NCI-H345 (cell line): ENCODE results near the gene KCNIP1.

Experiments
- DNase-seq: peaks from one replicate; lab custom pipeline; 2025; lab: John Stamatoyannopoulos, UW

The KCNIP1 gene

GRCh38 chr5:170508660-170509347, 5.0 kb downstream of the KCNIP1 start:
- DNase-seq: no peak

DNA sequence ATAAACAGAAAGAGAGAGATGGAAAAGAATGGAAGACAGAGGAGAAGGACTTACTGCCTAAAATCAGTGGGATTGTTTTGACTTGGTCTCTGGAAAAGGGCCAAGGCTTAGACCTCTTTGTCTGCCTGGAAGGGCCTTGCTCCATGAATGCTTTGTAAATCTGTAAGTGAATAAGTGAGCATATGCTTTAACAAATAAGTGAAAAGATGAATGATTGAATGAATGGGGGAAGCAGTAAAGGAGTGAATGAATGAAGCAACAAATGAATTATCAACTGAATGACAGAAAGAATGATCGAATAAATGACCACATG, 5.5 kb downstream of the KCNIP1 start:
- DNase-seq: peak; percentile 4

GRCh38 chr5:170510126-170510525, 6.3 kb downstream of the KCNIP1 start:
- no peak for DNase-seq

GRCh38 chr5:170510559-170510958, 6.7 kb downstream of the KCNIP1 start:
- DNase-seq: no peak

- DNase-seq: no peak
These were observed 7.9 kb downstream of the KCNIP1 start for GRCh38 chr5:170511551-170512258.

- DNase-seq: peak; percentile 41
These were observed 10.2 kb downstream of the KCNIP1 start for GRCh38 chr5:170513856-170514525.

DNA sequence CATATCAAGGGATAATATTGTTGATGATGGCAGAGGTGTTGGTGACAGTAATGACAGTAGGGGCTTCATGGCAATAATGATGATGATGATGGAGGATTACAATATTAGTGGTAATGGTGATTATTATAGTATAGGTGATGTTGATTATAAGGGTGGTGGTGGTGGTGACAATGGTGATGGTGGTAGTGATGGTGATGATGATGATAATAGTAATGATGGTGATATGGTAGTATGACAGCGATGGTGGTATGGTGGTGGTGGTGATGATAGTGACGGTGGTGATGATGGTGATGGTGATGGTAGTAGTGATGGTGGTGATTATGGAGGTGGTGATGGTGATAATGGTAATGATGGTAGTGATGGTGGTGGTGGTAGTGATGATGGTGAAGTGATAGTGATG, 13.6 kb downstream of the KCNIP1 start:
- DNase-seq: no peak

GRCh38 chr5:170518277-170518676, 14.5 kb downstream of the KCNIP1 start:
- DNase-seq: no peak

DNA sequence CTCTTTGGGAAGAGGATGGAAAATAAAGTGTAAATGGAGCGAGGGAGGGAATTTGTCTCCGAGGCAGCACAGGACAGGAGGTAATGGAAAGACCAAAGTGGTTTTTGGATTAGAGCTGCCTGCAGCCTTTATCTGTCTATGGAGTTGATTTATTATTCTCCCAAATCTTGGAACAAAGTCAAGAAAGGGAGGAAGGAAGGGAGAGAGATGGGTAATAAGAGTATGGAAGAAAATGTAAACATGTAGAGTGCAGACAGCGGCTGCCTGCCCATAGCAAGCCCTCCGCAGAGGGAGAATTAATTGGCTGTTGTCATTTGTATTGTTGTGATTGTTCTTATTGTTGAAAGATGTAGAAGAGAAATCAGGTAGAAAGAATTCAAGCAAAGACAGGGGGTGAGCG, 15.7 kb downstream of the KCNIP1 start:
- no peak for DNase-seq

GRCh38 chr5:170520372-170520771, 16.6 kb downstream of the KCNIP1 start:
- no peak for DNase-seq

DNA sequence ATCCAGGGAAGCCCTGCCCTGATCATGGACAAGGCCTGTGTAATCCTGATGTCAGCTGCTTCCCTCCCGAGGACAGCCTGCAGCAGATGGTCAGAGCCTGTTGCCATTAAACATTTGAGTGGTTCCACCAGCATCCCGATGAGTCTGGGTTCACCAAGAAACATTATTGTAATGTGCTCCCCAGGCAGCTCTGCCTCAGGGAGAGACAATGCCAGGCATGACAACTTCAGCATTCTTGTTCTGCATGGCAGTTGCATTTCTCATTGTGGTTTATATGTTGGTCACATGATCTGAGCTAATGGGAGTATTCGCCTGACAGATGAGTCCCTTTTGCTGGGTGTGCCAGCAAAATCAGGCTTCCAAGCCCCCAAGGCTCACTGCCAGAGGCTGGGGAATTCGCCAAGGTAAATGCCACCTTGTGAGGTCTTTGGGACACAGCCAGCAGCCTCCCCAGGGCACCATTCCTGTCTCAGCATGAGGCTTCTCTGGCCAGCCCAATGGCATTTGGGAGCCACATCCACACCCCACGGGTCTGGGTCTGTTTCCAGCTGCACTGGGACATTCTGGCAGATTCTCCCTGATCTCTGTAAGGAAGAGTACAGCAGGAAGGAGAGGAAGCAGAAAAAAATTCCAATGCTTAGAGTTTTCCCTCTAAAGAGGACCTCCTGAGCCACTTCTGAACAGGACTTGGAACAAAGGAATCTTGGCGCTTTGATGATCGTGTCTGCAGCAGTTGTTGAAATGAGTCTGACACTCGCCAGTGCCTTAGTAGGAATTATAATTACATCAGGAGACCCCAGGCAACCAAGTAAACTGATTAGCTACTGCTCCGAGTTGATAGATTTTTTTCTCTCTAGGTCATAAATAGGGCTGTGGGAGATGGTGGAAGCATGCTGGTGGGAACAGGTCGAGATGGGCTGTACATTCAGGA, 18.7 kb downstream of the KCNIP1 start:
- DNase-seq: peak; percentile 92

DNA sequence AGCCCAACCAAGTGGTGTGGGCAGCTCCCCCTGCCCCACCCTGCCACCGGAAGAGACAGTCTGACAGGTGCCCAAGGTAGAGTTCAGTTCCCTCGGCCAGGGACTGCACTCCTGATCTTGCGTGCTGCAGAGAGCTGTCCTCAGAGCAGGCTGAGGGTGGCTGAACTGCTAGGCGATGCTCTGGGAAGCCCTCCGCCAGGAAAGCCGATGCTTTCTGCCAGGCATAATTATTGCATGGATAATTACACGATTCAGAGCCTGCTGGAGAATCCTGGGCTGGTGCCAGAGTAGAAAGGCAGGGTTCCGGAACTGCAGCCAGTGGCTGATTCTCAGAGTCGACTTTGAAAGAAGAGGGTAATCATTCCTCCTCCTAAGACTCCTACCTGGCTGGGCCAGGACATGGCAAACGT, 19.3 kb downstream of the KCNIP1 start:
- DNase-seq: peak; percentile 75

- DNase-seq: no peak
These were observed 20.0 kb downstream of the KCNIP1 start for GRCh38 chr5:170523830-170524229.

DNA sequence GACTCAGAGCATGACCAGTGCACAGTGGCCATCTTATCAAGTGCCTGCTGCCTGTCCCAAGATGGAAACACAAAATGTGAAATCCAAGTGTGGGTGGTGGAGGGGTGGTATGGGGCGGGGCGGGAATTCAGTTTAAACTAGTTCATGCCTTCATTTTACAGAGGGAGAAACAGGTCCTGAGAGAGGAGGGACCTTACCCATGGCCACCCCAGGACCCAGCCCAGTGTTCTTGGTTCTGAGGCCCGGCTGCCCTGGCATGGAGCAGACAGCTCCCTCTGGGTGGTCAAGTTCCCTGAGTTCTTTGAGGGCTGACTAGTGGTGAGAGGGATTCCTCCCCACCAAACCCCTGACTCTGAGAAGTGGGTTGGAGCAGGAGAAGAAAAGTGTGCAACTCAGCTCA, 20.8 kb downstream of the KCNIP1 start:
- no peak for DNase-seq

DNA sequence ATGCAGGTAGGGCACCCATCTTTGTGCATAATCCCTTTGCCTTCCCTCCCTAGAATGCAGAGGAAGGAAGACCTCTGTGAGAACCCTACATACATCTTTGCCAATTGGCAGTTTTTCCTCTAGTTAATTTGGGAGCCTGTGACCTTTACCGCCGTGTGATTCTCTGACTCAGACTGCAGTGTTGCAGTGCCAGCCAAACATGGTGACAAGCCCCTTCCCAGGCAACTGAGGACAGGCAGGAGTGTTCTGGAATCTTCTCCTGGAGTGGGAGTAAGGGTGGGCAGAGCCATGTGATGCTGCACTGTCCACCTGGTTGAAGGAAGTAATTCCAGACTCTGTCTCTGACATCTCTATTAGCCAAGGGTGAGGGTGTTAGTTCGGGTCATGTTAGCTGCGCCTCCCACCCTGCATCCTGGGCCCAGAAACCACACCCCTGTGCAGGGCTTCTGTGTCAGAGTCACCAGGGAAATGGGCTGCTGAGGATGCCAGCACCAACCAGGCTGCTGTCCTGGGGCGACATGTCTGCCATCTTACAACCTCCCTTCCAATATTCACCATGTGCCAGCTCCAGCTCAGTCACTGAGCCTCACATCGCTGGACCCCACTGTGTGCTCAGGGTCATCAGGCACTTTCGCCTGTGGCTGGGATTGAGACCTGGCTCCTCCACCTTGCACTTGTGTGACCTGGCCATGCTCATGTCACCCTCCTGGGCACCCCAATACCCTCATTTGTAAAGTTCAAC, 21.8 kb downstream of the KCNIP1 start:
- DNase-seq: no peak

GRCh38 chr5:170527991-170528390, 24.2 kb downstream of the KCNIP1 start:
- no peak for DNase-seq

DNA sequence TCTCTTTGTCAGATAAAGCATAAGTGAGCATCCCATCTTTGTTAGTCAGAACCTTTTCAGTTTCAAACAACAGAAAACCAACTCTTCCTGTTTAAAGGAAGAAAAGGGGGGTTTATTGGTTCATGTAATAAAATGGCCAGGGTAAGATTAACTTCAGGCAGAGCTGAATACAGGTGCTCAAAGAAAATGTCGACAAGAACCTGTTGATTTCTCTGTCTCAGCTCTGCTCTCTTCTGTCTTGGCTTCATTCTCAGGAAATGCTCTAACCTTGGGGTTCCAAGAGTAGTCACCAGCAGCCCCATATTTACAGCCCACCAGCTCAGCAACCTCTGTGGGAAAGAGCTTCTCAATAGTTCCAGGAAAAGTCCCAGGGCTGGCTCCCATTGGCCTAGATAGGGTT, 25.2 kb downstream of the KCNIP1 start:
- no peak for DNase-seq

- no peak for DNase-seq
These were observed 29.1 kb downstream of the KCNIP1 start for GRCh38 chr5:170532935-170533334.

- no peak for DNase-seq
These were observed 29.6 kb downstream of the KCNIP1 start for GRCh38 chr5:170533383-170533782.

DNA sequence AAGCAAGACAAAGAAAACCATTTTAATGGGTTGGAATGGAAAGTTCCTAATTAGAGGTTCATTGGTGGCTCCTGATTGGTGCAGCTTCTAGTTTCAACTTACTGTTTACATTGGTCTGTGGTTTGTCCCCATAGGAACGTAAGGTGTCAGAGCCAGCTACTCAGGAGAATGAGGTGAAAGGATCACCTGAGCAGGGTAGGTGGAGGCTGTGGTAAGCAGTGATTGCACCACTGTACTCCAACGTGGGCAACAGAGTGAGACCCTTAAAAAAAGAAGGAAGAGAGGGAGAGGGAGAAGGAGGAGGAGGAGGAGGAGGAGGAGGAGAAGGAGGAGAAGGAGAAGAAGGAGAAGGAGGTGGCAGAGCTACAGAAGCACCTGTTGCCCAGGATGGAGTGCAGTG, 30.4 kb downstream of the KCNIP1 start:
- DNase-seq: no peak

GRCh38 chr5:170534941-170535340, 31.1 kb downstream of the KCNIP1 start:
- DNase-seq: no peak

DNA sequence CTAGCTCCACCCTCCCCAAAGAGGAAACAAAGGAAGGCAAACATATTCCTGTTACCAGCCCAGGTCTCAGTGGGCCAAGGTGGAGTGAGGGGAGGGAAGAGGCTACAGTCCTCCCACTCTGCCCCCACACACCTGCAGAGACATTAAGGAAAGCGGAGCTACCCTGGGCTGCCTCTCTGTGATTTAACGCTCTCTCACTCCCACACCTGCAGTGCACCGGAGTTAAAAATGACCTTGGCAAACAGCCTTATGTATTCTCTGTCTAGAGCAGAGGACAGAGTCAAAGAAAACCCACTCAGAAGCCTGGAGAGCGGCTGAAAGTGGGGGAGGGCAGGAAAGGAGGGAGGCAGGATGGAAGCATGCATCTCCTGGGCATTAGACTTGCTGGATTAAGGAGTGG, 32.7 kb downstream of the KCNIP1 start:
- DNase-seq: peak; percentile 62
